Kidney (tissue), 14 donors: ENCODE data around the gene SHOX. TPM values are rescaled to one million over a fixed set of nuclear protein-coding genes. Genes with fewer than 3 reads are reported as not detected.
"Not testable (repeated sequence)": the region's sequence is repeated elsewhere in the genome, so short reads cannot be mapped to it uniquely, and the experiment has no call there.

Experiments used
- DNase-seq, 5 donors: peaks; one replicate each; pipeline ENCODE4 v3.0.0-alpha.2; 2013 to 2020
- FAIRE-seq: peaks from 2 replicates; lab custom pipeline; 2012; peaks lifted over from hg19 to GRCh38; lab: Jason Lieb, UNC
- H3K27ac ChIP-seq, 2 donors: one replicate each; pipeline ENCODE4 v1.7.0; 2013; ENCODE audit warnings: low read depth in 2 of 2, low read length in 2 of 2, inconsistent platforms in 1 of 2
- H3K27me3 ChIP-seq: one replicate; pipeline ENCODE4 v1.7.1; 2013; ENCODE audit warnings: low read length, inconsistent platforms; ENCODE audit not compliant: control insufficient read depth, insufficient read depth
- H3K36me3 ChIP-seq, 3 donors: one replicate each; pipeline versions ENCODE4 v1.7.0 to v1.7.1; 2013; ENCODE audit warnings: low read length in 3 of 3, control low read depth in 1 of 3, inconsistent platforms in 1 of 3; ENCODE audit not compliant: insufficient read depth in 3 of 3, control insufficient read depth in 2 of 3
- H3K4me1 ChIP-seq, 3 donors: one replicate each; pipeline versions ENCODE4 v1.7.0 to v1.7.1; 2013; ENCODE audit warnings: low read length in 3 of 3, inconsistent platforms in 1 of 3, low read depth in 1 of 3; ENCODE audit not compliant: control insufficient read depth in 2 of 3, insufficient read depth in 2 of 3
- H3K4me3 ChIP-seq, 3 donors: one replicate each; pipeline versions ENCODE4 v1.7.0 to v1.8.1; 2013; ENCODE audit warnings: low read length in 3 of 3, control low read depth in 1 of 3, inconsistent platforms in 1 of 3
- H3K9ac ChIP-seq, 3 donors: one replicate each; pipeline versions ENCODE4 v1.7.0 to v1.7.1; 2013; ENCODE audit warnings: low read length in 3 of 3, control low read depth in 1 of 3, inconsistent platforms in 1 of 3
- H3K9me3 ChIP-seq, 3 donors: one replicate each; pipeline versions ENCODE4 v1.7.0 to v1.7.1; 2013; ENCODE audit warnings: low read length in 3 of 3, control low read depth in 1 of 3, inconsistent platforms in 1 of 3; ENCODE audit not compliant: control insufficient read depth in 2 of 3, insufficient read depth in 1 of 3
- intact Hi-C: fragments of 100-400 bp; cut with DNase I; formaldehyde crosslinking; loops from one replicate; pipeline ENCODE4 v1.11.1; 2022
- polyA plus RNA-seq: library from polyadenylated mRNA; stranded (reverse); fragments of 350-450 nt; fragmentation: Illumina TruSeq; extraction: RNeasy Lipid Tissue Mini Kit (QIAGEN cat#74804); gene quantifications from one replicate; pipeline ENCODE4 v1.2.3, GENCODE V29; 2014; ENCODE audit warnings: low read depth, low replicate concordance; ENCODE audit not compliant: insufficient read depth
- total RNA-seq: library from RNA; stranded (reverse); fragmentation: NEBNext Ultra II Directional; extraction: Animal tissue kit (Norgen Biotek cat#: 25700); gene quantifications from one replicate; pipeline ENCODE4 v1.2.1, GENCODE V29; 2021
- TF ChIP-seq, protein P1 (sequence below): IDR thresholded peaks from 3 replicates; pipeline ENCODE4 v1.5.1; 2012; ENCODE audit warnings: mild to moderate bottlenecking, moderate library complexity, borderline replicate concordance; ENCODE audit not compliant: insufficient read depth; ENCODE audit errors: extremely low read depth
- donor health status: control.
- donor health status: control.
- donor health status: control.
- donor health status: control.
- donor health status: control.
- donor health status: DM: yes; HTN: yes; CAD: no.
- donor health status: Normal renal cell carcinoma (clear cell type).

Gene SHOX
- total and polyA plus RNA-seq, 2 donors from 2014 or later = not detected

DNA sequence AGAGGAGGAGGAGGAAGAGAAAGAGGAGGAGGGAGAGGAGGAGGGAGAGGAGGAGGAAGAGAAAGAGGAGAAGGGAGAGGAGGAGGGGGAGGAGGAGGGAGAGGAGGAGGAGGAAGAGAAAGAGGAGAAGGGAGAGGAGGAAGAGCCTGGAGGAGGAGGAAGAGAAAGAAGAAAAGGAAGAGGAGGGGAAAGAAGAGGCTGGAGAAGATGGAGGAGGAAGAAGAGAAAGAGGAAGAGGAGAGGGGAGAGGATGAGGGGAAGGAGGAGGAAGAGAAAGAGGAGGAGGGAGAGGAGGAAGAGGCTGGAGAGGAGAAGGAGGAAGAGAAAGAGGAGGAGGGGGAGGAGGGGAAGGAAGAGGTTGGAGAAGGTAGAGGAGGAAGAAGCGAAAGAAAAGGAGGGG lies 46.0 kb upstream of the SHOX start:
- H3K27ac ChIP-seq = no peak overlapping the region
- intact Hi-C loops = no loop called here
- no peak for FAIRE-seq

DNA sequence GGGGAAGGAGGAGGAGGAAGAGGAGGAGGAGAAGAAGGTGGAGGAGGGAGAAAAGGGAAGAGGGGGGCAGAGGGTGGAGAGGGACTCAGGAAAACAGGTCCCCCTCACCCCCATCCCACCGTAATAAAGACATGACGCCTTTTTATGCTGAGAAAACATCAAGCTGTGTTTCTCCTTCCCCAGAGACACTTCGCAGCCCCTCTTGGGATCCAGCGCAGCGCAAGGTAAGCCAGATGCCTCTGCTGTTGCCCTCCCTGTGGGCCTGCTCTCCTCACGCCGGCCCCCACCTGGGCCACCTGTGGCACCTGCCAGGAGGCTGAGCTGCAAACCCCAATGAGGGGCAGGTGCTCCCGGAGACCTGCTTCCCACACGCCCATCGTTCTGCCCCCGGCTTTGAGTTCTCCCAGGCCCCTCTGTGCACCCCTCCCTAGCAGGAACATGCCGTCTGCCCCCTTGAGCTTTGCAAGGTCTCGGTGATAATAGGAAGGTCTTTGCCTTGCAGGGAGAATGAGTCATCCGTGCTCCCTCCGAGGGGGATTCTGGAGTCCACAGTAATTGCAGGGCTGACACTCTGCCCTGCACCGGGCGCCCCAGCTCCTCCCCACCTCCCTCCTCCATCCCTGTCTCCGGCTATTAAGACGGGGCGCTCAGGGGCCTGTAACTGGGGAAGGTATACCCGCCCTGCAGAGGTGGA lies 45.3 kb upstream of the SHOX start:
- no peak overlapping the region for H3K4me3 ChIP-seq
- DNase-seq = peak in 1 of 5 donors; percentile 15
- H3K27ac ChIP-seq = no peak overlapping the region
- TF ChIP-seq, protein P1, sequence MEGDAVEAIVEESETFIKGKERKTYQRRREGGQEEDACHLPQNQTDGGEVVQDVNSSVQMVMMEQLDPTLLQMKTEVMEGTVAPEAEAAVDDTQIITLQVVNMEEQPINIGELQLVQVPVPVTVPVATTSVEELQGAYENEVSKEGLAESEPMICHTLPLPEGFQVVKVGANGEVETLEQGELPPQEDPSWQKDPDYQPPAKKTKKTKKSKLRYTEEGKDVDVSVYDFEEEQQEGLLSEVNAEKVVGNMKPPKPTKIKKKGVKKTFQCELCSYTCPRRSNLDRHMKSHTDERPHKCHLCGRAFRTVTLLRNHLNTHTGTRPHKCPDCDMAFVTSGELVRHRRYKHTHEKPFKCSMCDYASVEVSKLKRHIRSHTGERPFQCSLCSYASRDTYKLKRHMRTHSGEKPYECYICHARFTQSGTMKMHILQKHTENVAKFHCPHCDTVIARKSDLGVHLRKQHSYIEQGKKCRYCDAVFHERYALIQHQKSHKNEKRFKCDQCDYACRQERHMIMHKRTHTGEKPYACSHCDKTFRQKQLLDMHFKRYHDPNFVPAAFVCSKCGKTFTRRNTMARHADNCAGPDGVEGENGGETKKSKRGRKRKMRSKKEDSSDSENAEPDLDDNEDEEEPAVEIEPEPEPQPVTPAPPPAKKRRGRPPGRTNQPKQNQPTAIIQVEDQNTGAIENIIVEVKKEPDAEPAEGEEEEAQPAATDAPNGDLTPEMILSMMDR = no peak
- no peak overlapping the region for H3K9ac ChIP-seq
- H3K27me3 ChIP-seq = no peaks in the 10 kb centered on the region
- no peak for FAIRE-seq
- no peaks in the 10 kb centered on the region for H3K9me3 ChIP-seq
- intact Hi-C loops = no loop called here
- H3K36me3 ChIP-seq = no peaks in the 10 kb centered on the region
- H3K4me1 ChIP-seq = no peaks in the 10 kb centered on the region

More for the DNA sequence above, 46.0 kb upstream of the SHOX start:
- Histone ChIP-seq H3K9me3 (no peaks in the 10 kb centered on the region), H3K27me3 (no peaks in the 10 kb centered on the region), H3K4me1 (no peaks in the 10 kb centered on the region), H3K4me3 (no peak overlapping the region), H3K36me3 (no peaks in the 10 kb centered on the region), H3K9ac (no peak overlapping the region)
- TF ChIP-seq, protein P1 = no peak
- no peak for DNase-seq

GRCh38 chrX:586351-586750 lies 44.2 kb upstream of the SHOX start:
- Histone ChIP-seq H3K27me3 (no peaks in the 10 kb centered on the region), H3K9ac (no peak overlapping the region), H3K27ac (no peak overlapping the region), H3K36me3 (no peaks in the 10 kb centered on the region), H3K9me3 (no peaks in the 10 kb centered on the region), H3K4me3 (no peak overlapping the region), H3K4me1 (no peaks in the 10 kb centered on the region)
- DNase-seq = no peak
- TF ChIP-seq, protein P1 = no peak
- no peak for FAIRE-seq
- intact Hi-C loops = no loop called here

DNA sequence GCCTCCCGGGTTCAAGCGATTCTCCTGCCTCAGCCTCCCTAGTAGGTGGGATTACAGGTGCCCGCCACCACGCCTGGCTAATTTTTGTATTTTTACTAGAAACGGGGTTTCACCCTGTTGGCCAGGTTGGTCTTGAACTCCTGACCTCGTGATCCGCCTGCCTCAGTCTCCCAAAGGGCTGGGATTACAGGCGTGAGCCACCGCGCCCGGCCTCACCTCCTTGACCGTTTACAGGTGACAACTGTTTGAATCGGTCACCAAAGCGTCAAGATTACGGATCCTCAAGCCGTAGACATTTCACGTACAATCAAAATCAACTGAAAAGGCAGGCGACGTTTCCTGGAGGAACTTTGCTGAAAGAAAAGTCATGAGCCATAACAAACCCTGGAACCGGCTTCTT lies 41.3 kb upstream of the SHOX start:
- H3K4me3 ChIP-seq, H3K27ac ChIP-seq, H3K9me3 ChIP-seq, H3K27me3 ChIP-seq, intact Hi-C loops, FAIRE-seq, H3K9ac ChIP-seq, H3K36me3 ChIP-seq, H3K4me1 ChIP-seq: not testable (repeated sequence)
- DNase-seq = peak in 1 of 5 donors; percentile 12
